Measurements from ENCODE around the gene URB2.

DNA sequence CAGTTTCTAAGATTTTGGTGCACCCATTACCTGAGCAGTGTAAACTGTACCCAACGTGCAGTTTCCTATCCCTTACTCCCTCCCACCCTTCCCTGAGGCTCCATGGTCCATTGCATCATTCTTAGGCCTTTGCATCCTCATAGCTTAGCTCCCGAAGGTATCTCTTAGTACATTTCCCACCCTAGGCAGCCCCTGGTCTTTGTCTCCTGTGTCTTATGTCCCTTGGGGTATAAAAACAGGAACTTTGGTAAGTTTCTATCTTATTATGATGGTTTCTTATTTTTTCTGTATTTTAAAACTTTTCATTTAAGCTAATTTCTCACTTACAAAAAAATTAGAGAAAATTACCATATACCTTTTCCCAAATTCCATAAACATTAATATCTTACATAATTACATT, 78.1 kb downstream of the URB2 start:
- TF ChIP-seq NFYB (IDR thresholded peaks at IDR 0.05; ENCODE audit: insufficient read depth, low read depth, low read length), result no peak
- no peak for TF ChIP-seq BHLHE40 (IDR thresholded peaks at IDR 0.05; ENCODE audit: borderline replicate concordance in 1 of 2, low read depth in 2 of 2, low read length in 1 of 2)
- TF ChIP-seq REST (IDR thresholded peaks at IDR 0.05; ENCODE audit: low read depth, low read length), result no peak
- no peak for TF ChIP-seq EZH2 (IDR thresholded peaks at IDR 0.05; ENCODE audit: borderline replicate concordance, control insufficient read depth, low read depth, low read length)
- TF ChIP-seq CTCF (IDR thresholded peaks at IDR 0.05 in 2 of 3, conservative IDR thresholded peaks at IDR 0.05 in 1 of 3; ENCODE audit: control insufficient read depth in 2 of 3, extremely low read depth in 1 of 3, insufficient read depth in 1 of 3, low read depth in 3 of 3, low read length in 3 of 3), result no peak
- TF ChIP-seq MAX (IDR thresholded peaks at IDR 0.05; ENCODE audit: low read depth, low read length), result no peak
- TF ChIP-seq CBX5 (IDR thresholded peaks at IDR 0.05; ENCODE audit: low read depth), result no peak
- no peak for TF ChIP-seq ESRRA (IDR thresholded peaks at IDR 0.05; ENCODE audit: low read length)
- TF ChIP-seq HDAC2 (IDR thresholded peaks at IDR 0.05), result no peak
- no peak for TF ChIP-seq BMI1 (IDR thresholded peaks at IDR 0.05; ENCODE audit: borderline replicate concordance)

Measured in GM12878 (cell line).